Endothelial cell of umbilical vein (primary cell): ENCODE data around the gene TBX5. TPM values are rescaled to one million over a fixed set of nuclear protein-coding genes. Genes with fewer than 3 reads are reported as not detected.

Experiments used
- BruUV-seq: library from RNA; stranded (reverse); fragments of 400-500 nt; replicated peaks from 2 replicates; lab custom pipeline; 2021; lab: Mats Ljungman, UMichigan
- CTCF ChIA-PET: fragments of 300-600, 350-600 bp; sonication (Branson Sonifier 250); formaldehyde crosslinking; loops from one replicate; lab custom pipeline; 2021; ENCODE audit warnings: antibody characterized with exemption, inconsistent platforms; lab: Charles Lee
- POLR2A ChIA-PET: fragments of 300-600, 350-600 bp; sonication (Branson Sonifier 250); formaldehyde crosslinking; loops from one replicate; lab custom pipeline; 2021; ENCODE audit warnings: antibody characterized with exemption, inconsistent platforms; lab: Charles Lee
- DNase-seq: peaks from one replicate; pipeline ENCODE4 v3.0.0-alpha.2; 2011; ENCODE audit warnings: low read depth, low spot score
- FAIRE-seq: peaks from 2 replicates; lab custom pipeline; 2011; peaks lifted over from hg19 to GRCh38; lab: Jason Lieb, UNC
- H2AFZ ChIP-seq: 2 replicates; pipeline ENCODE4 v1.6.0; 2012; ENCODE audit warnings: low read depth, low read length, control low read depth, inconsistent platforms
- H3K27ac ChIP-seq: 2 replicates; pipeline ENCODE4 v1.5.1; 2011; ENCODE audit warnings: low read depth, mild to moderate bottlenecking, control low read depth, low read length, moderate library complexity; ENCODE audit not compliant: insufficient read depth
- H3K27me3 ChIP-seq, 2 experiments: 2 replicates each; pipeline versions ENCODE4 v1.6.0 to v1.6.1; 2011; ENCODE audit warnings: low read length in 2 of 2, mixed read lengths in 1 of 2; ENCODE audit not compliant: control insufficient read depth in 2 of 2, insufficient read depth in 2 of 2
- H3K36me3 ChIP-seq, 2 experiments: 2 replicates in 1 of 2; 3 replicates in 1 of 2; pipeline ENCODE4 v1.5.1; 2011; ENCODE audit warnings: low read length in 2 of 2, mild to moderate bottlenecking in 1 of 2, moderate library complexity in 1 of 2; ENCODE audit not compliant: control insufficient read depth in 2 of 2, insufficient read depth in 2 of 2; ENCODE audit errors: extremely low read depth in 1 of 2
- H3K4me1 ChIP-seq: 3 replicates; pipeline ENCODE4 v1.5.1; 2011; ENCODE audit warnings: mild to moderate bottlenecking, low read length; ENCODE audit not compliant: control insufficient read depth, insufficient read depth; ENCODE audit errors: extremely low read depth
- H3K4me2 ChIP-seq: 2 replicates; pipeline ENCODE4 v1.6.1; 2011; ENCODE audit warnings: low read length, control low read depth, mixed read lengths; ENCODE audit not compliant: insufficient read depth
- H3K4me3 ChIP-seq, 3 experiments: fragments of 200-600 bp in 1 of 3; sonication (generic), shearing (Covaris generic) in 1 of 3; replicated peaks in 1 of 3; 2 replicates each; pipeline ENCODE4 v1.5.1; 2011 to 2016; ENCODE audit warnings: control low read depth in 3 of 3, low read length in 3 of 3, mild to moderate bottlenecking in 2 of 3, inconsistent platforms in 1 of 3, low read depth in 1 of 3, moderate library complexity in 1 of 3; ENCODE audit not compliant: insufficient read depth in 1 of 3
- H3K79me2 ChIP-seq: 2 replicates; pipeline ENCODE4 v1.6.0; 2012; ENCODE audit warnings: low read length, inconsistent platforms; ENCODE audit not compliant: control insufficient read depth, insufficient read depth
- H3K9ac ChIP-seq: replicated peaks from 2 replicates; pipeline ENCODE3; 2011; ENCODE audit warnings: low read length, control low read depth; ENCODE audit not compliant: insufficient read depth; ENCODE audit errors: extremely low read depth
- H3K9me1 ChIP-seq: replicated peaks from 3 replicates; pipeline ENCODE4 v1.6.0; 2011; ENCODE audit warnings: mild to moderate bottlenecking, low read length; ENCODE audit not compliant: control insufficient read depth, insufficient read depth; ENCODE audit errors: extremely low read depth
- H3K9me3 ChIP-seq: replicated peaks from 2 replicates; pipeline ENCODE4 v1.5.1; 2012; ENCODE audit warnings: low read length, inconsistent platforms; ENCODE audit not compliant: control insufficient read depth, insufficient read depth
- H4K20me1 ChIP-seq: replicated peaks from 2 replicates; pipeline ENCODE3; 2011; ENCODE audit warnings: mild to moderate bottlenecking, low read length; ENCODE audit not compliant: control insufficient read depth, insufficient read depth; ENCODE audit errors: extremely low read depth
- EZH2 ChIP-seq: IDR thresholded peaks from 2 replicates; pipeline ENCODE4 v1.6.1; 2012; ENCODE audit warnings: borderline replicate concordance, low read depth, mild to moderate bottlenecking, moderate library complexity, low read length, inconsistent platforms; ENCODE audit not compliant: severe bottlenecking
- FOS ChIP-seq: IDR thresholded peaks from 2 replicates; pipeline ENCODE4 v1.6.1; 2011; ENCODE audit warnings: mild to moderate bottlenecking, low read length, moderate library complexity, borderline replicate concordance; ENCODE audit not compliant: insufficient read depth
- POLR2A ChIP-seq: IDR thresholded peaks from 2 replicates; pipeline ENCODE4 v1.6.1; 2012; ENCODE audit warnings: low read depth, mild to moderate bottlenecking, control low read depth, low read length
- POLR2AphosphoS5 ChIP-seq: IDR thresholded peaks from 2 replicates; pipeline ENCODE4 v1.6.1; 2012; ENCODE audit warnings: low read depth, mild to moderate bottlenecking, control low read depth, low read length, moderate library complexity; ENCODE audit not compliant: insufficient read depth
- dilution Hi-C: fragments of 300-500 bp; cut with MboI; formaldehyde crosslinking; loops from one replicate; pipeline ENCODE4 v1.15.0; 2019; ENCODE audit warnings: low sequenced_read_pairs; ENCODE audit not compliant: extremely low pct_ligation_motif_present
- intact Hi-C: fragments of 100-400 bp; cut with micrococcal nuclease; formaldehyde crosslinking; loops from one replicate; pipeline ENCODE4 v1.10.0; 2022
- polyA plus RNA-seq, 4 experiments: library from polyadenylated mRNA; depleted of rRNA in 3 of 4; stranded (reverse) in 3 of 4; unstranded in 1 of 4; fragments of >200 nt; gene quantifications; 2 replicates each; pipeline versions ENCODE4 v1.2.1 to v1.2.3, GENCODE V29; 2011 to 2012; ENCODE audit warnings: missing spikeins in 1 of 4
- total RNA-seq: library from RNA; stranded (reverse); gene quantifications from 2 replicates; pipeline ENCODE4 v1.2.3, GENCODE V29; 2021

TBX5 gene
- total and polyA plus RNA-seq, 2 donors (not counting 3 experiments of a cell fraction or from before 2014, with no cell fraction given) = not detected

- no peaks in the 10 kb centered on the region for H3K79me2 ChIP-seq
- no TSS peak for BruUV-seq
- peak overlapping the region; percentile 3 for H3K4me2 ChIP-seq
- DNase-seq (no peak), FAIRE-seq (no peak)
- dilution Hi-C loops (no loop called here), intact Hi-C loops (no loop called here)
- H3K9ac ChIP-seq = no peak overlapping the region
- no peaks in the 10 kb centered on the region for H3K36me3 ChIP-seq
- H3K27me3 ChIP-seq = peaks cover 69 to 75% of the 10 kb centered on the region in 2 experiments
- no peaks in the 10 kb centered on the region for H3K9me1 ChIP-seq
- H4K20me1 ChIP-seq = no peaks in the 10 kb centered on the region
- H2AFZ ChIP-seq = no peak overlapping the region
- ChIA-PET POLR2A (no interaction called here), CTCF (interaction anchor here (1.4 kb wide), 1 partner anchor 9 kb away, joined by 3 read pairs; no protein-coding TSS in a partner anchor)
- TF ChIP-seq POLR2A (no peak), EZH2 (peak; percentile 85)
- H3K4me3 ChIP-seq = no peak overlapping the region
- H3K9me3 ChIP-seq = no peaks in the 10 kb centered on the region
- no peak overlapping the region for H3K27ac ChIP-seq
- H3K4me1 ChIP-seq = no peaks in the 10 kb centered on the region
Observed at GRCh38 chr12:114408886-114409851, 3.2 kb upstream of the TBX5 start.

GRCh38 chr12:114408471-114408885 lies 2.5 kb upstream of the TBX5 start:
- no peaks in the 10 kb centered on the region for H4K20me1 ChIP-seq
- intact Hi-C loops = no loop called here
- DNase-seq = no peak
- H3K27me3 ChIP-seq = peaks cover 74 to 77% of the 10 kb centered on the region in 2 experiments
- no peaks in the 10 kb centered on the region for H3K9me3 ChIP-seq
- CTCF ChIA-PET = interaction anchor here (1.4 kb wide), 1 partner anchor 10 kb away, joined by 3 read pairs; no protein-coding TSS in a partner anchor
- no peak overlapping the region for H3K27ac ChIP-seq
- FAIRE-seq = no peak
- TF ChIP-seq FOS (no peak), POLR2AphosphoS5 (no peak)
- POLR2A ChIA-PET = no interaction called here
- no peak overlapping the region for H2AFZ ChIP-seq
- no peak overlapping the region for H3K4me3 ChIP-seq
- H3K9me1 ChIP-seq = no peaks in the 10 kb centered on the region
- dilution Hi-C loops = no loop called here
- H3K36me3 ChIP-seq = no peaks in the 10 kb centered on the region
- H3K4me1 ChIP-seq = no peaks in the 10 kb centered on the region
- no peaks in the 10 kb centered on the region for H3K79me2 ChIP-seq
- no peak overlapping the region for H3K9ac ChIP-seq
- no peak overlapping the region for H3K4me2 ChIP-seq
- BruUV-seq = no TSS peak
